GM19239 (cell line): ENCODE measurements around the gene CC2D1B.

Source experiments
- DNase-seq: peaks from one replicate; pipeline ENCODE4 v3.0.0; 2011; ENCODE audit warnings: low spot score; ENCODE audit not compliant: insufficient read length
- FAIRE-seq: peaks from 2 replicates; lab custom pipeline; 2011; peaks lifted over from hg19 to GRCh38; lab: Jason Lieb, UNC

Gene CC2D1B

DNA sequence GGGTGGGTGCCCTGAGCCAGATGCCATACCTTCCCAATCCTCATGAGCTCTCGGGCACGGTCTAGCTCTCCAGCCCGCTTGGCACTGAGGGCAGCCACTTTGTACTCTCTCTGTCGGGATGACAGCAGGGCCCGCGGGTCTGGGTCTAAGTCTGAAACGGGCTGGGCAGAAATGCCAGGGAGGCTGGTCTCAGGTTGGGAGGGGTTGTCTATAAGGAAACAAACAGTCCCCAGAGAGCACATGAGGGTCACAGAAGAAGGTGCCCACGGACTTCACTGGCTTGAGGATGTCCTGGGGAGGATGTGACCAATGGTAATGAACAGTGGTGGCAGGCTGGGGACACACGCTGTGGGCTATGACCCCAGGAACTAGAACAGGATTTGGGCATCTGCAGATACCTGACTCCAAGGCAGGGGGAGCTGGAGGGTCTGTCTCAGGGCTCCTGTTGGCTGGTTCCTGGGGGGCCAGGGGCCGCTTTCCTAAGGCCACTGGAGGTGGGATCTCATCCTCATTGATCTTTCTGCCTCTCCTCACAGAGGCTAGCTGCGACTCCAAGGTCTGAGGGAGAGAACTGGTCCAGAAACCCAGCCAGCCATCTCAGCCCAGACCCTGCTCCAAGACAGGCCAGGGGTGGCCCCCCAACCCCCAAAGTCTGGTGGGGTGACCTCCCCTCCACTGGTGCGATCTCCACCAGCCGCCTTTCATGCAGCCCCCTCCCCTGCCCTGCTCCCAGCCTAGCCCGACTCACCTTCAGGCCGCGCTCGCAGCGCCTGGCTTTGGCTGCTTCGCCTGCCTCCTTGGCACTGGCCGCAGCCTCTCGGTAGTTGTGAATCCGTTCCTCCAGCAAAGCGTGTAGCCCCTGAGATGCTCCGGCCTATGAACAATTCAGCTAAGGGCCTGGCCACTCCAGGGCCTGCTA, 6.1 kb downstream of the CC2D1B start:
- FAIRE-seq (no peak), DNase-seq (no peak)

GRCh38 chr1:52358851-52359497, 7.0 kb downstream of the CC2D1B start:
- FAIRE-seq (no peak), DNase-seq (no peak)

GRCh38 chr1:52357397-52357796, 8.6 kb downstream of the CC2D1B start:
- DNase-seq (no peak), FAIRE-seq (no peak)

- FAIRE-seq (no peak), DNase-seq (no peak)
Observed at GRCh38 chr1:52356818-52357355, 9.1 kb downstream of the CC2D1B start.

GRCh38 chr1:52355847-52356505, 10.0 kb downstream of the CC2D1B start:
- FAIRE-seq = no peak
- no peak for DNase-seq

DNA sequence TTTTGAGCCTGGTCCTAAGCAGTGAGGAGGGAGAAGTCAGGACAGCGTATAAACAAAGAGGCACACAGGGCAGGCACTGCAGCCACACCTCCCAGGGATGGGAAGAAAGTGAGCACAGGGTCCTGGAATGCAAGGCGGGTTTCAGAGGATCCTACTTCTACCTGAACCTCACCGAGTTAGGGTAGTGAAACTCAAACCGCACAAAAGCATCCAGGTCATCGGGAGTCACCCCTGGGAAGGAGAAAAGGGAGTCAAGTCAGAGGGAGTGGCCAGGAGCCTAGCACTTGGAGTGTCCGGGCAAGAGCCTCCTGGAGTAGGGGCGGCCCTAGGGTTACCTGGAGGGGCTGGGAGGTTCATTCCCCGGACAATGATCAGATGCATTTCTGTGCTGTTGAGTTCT, 10.6 kb downstream of the CC2D1B start:
- DNase-seq (no peak), FAIRE-seq (no peak)

GRCh38 chr1:52352690-52353089, 13.3 kb downstream of the CC2D1B start:
- FAIRE-seq (no peak), DNase-seq (no peak)

- DNase-seq (no peak), FAIRE-seq (no peak)
Observed at GRCh38 chr1:52348704-52349300, 17.2 kb downstream of the CC2D1B start.

DNA sequence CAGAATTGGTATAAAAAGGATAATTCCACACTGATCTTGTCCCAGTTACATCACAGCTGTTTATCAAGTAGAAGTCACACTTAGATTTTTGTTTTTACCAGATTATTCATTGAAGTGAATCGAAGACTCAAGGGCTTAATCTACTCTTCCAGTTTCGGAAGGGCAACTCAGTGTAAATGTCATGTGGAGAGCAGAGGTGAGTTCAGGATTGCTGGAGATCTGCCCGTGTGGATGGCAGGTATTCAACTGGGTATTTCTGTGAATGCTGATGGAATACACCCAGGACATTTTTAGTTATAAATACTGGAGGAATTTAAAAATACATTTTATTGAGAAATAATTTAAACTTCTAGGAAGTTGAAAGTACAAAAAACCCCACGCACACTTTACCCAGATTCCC, 19.4 kb downstream of the CC2D1B start:
- no peak for FAIRE-seq

GRCh38 chr1:52345252-52345651, 20.8 kb downstream of the CC2D1B start:
- FAIRE-seq (no peak), DNase-seq (no peak)

More for the DNA sequence above, 19.4 kb downstream of the CC2D1B start:
- DNase-seq = no peak

GRCh38 chr1:52343979-52344378, 22.0 kb downstream of the CC2D1B start:
- no peak for DNase-seq
- no peak for FAIRE-seq

DNA sequence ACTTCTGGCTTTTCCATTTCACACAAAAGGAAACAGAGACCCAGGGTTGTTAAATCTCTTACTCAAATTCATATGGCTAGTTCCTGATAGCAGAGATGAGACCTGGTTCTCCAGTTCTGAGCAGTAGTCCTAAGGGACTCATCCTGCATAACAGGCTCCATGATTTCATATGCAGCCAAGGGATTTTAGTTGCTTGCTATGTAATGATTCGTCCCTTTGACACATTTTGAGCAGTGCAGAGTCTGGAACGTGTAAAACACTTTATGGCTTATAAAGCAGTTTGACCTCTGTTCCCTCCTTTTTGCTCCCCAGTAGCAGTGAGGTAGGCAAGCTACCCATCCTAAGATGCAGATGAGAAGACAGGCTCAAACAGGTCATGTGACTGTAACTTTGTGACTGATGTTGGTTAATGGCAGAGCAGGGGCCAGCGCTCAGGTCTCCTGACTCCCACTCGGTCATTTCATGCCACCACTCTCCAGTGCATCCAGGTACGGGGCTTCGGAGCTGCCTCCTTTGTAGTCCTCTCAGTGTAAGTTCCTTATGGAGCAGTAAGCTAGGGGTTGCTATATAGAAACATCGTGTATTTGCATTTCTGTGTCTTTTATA, 24.2 kb downstream of the CC2D1B start:
- FAIRE-seq (no peak), DNase-seq (no peak)

- FAIRE-seq = no peak
- DNase-seq = no peak
Observed at GRCh38 chr1:52337439-52337838, 28.6 kb downstream of the CC2D1B start.

DNA sequence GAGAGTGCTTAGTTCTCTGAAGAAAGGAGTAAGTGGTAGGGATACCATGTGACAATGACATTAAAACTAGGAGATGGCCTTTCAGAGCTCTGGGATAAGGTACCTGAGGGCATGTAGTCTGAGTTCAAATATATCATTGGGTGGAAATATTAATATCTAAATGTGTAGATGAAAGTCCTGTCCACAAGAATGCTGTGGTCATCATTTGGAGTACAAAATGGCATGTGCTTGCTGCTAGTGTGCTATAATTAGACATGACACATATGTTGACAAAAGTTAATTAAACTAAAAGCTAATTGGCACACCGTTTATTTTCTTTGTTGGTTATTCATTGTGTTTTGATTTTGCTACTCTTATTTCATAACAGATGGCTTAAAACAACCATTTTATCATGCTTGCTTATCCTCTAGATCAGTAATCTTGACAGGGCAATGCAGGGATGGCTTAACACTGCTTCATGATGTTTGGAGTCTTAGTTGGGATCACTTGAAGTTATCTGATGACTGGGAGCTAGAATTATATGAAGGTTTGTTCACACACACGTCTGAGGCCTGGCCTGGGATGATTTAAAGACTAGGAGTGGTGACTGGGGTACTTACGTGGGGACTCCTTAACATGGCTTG, 31.0 kb downstream of the CC2D1B start:
- FAIRE-seq (no peak), DNase-seq (no peak)

DNA sequence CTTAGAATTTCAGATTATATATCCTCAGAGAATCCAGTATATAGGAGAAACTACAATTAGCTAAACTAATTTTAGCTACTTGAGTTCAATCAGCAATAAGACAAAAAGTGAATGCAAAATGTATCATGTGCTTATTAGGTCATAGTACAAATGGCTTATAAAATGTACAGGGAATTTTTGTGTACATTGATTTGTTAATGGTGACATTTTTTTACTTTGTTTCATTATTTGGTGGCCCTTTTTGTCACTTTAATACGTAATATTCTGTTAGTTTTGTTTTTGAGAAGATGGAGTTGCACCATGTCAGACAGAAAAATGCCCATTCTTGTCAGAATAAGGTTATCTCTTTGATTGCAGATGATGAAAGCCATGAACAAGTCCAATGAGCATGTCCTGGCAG, 33.6 kb downstream of the CC2D1B start:
- no peak for FAIRE-seq
- no peak for DNase-seq

DNA sequence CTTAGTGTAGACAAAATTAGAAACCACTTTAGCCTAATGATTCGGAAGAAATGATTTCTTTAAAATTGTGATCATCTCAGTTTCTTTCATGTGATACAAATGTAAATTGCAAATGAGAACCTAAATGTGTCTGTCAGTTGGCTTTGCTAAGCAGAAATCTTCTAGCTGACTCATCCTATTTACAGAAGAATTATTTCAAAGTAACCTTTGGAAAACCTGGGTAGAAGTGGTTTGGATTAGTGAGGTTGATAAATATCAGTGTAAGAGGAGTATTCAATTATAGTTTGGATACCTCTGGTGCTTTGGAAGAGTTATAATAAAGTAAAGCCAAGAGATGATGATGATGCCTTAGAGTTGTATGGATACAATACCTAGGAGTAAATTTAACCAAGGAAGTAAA, 37.4 kb downstream of the CC2D1B start:
- DNase-seq (no peak), FAIRE-seq (no peak)

DNA sequence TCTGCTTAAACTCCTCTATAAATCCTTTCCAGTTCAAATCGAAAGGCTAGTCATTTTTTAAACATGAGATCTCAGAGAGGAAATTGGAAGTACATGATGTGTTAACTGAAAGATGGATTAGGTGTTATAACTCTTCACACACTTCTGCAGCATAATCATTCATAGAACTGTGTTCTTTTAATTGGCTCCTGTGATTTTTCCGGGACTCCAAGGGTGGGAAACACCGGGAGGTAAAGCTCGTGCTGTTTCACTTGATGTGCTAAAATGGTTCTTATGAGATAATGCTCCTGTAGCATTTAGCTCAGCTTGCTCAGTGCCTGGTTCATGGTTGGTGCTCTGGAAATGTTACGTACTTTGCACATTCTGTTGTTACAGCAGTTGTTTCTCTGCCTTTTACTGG, 40.2 kb downstream of the CC2D1B start:
- FAIRE-seq (no peak), DNase-seq (no peak)

- DNase-seq (no peak), FAIRE-seq (no peak)
Observed at GRCh38 chr1:52323731-52324130, 42.3 kb downstream of the CC2D1B start.

GRCh38 chr1:52321061-52321460, 44.9 kb downstream of the CC2D1B start:
- DNase-seq = no peak

More at GRCh38 chr1:52321061-52321460, 44.9 kb downstream of the CC2D1B start:
- FAIRE-seq = no peak
